Esophagus squamous epithelium (tissue), 5 donors: Measurements from ENCODE around the gene GSG1L. TPM values are rescaled to one million over a fixed set of nuclear protein-coding genes. Genes with fewer than 3 reads are reported as not detected.

Experiments used
- DNase-seq: peaks from one replicate; lab custom pipeline; 2025; lab: John Stamatoyannopoulos, UW
- H3K27ac ChIP-seq, 4 donors: fragments of 200-600 bp; sonication (generic); one replicate each; pipeline ENCODE4 v1.5.1; 2016 to 2019; ENCODE audit warnings: mild to moderate bottlenecking in 1 of 4
- H3K27me3 ChIP-seq, 4 donors: fragments of 200-600 bp; sonication (generic); 1 replicate in 3 of 4; 2 replicates in 1 of 4; pipeline versions ENCODE4 v1.5.1 to v1.6.0; 2017 to 2021; ENCODE audit warnings: antibody characterized with exemption in 1 of 4
- H3K36me3 ChIP-seq, 3 donors: fragments of 200-600 bp; sonication (generic); one replicate each; pipeline ENCODE4 v1.5.1; 2016 to 2019
- H3K4me1 ChIP-seq, 3 donors: fragments of 200-600 bp; sonication (generic); one replicate each; pipeline ENCODE4 v1.5.1; 2017 to 2019
- H3K4me3 ChIP-seq, 4 donors: fragments of 200-600 bp; sonication (generic); 1 replicate in 3 of 4; 2 replicates in 1 of 4; pipeline ENCODE4 v1.5.1; 2016 to 2019; ENCODE audit warnings: mild to moderate bottlenecking in 2 of 4, moderate library complexity in 1 of 4
- H3K9me3 ChIP-seq, 3 donors: fragments of 200-600 bp; sonication (generic); one replicate each; pipeline ENCODE4 v1.5.1; 2016 to 2019
- POLR2A ChIP-seq, 4 donors: fragments of 450-650 bp; IDR thresholded peaks; one replicate each; pipeline ENCODE4 v1.6.1; 2017; ENCODE audit warnings: antibody characterized with exemption in 4 of 4, mild to moderate bottlenecking in 4 of 4, moderate library complexity in 3 of 4
- WGBS, 2 donors: methylation state at CpG; one replicate each; pipeline ENCODE4 v1.1.5; 2018; 5-methylcytosine and 5-hydroxymethylcytosine counted together
- intact Hi-C: fragments of 100-400 bp; cut with DNase I; formaldehyde crosslinking; loops from one replicate; pipeline ENCODE4 v1.15.0; 2022
- total RNA-seq, 4 donors: library from RNA; depleted of rRNA; stranded (reverse); fragments of >200 nt; gene quantifications; one replicate each; pipeline ENCODE4 v1.1.0, GENCODE V29; 2016
- TF ChIP-seq, protein P1 (sequence below), 6 experiments: fragments of 450-650 bp in 4 of 6; fragments of 200-600 bp in 2 of 6; sonication (generic) in 2 of 6; IDR thresholded peaks; one replicate each; pipeline ENCODE4 v1.5.1; 2016 to 2019; ENCODE audit warnings: antibody characterized with exemption in 6 of 6, mild to moderate bottlenecking in 4 of 6, moderate library complexity in 4 of 6
- donor health status: DM: yes; HTN: yes; CAD: no.

GSG1L gene
- total RNA-seq, 4 donors from 2014 or later, result under 0.01 to 0.21 TPM; not detected in 2

- WGBS, 2 donors, result 60 to 66% methylated on average over 10 to 11 of the region's 12 CpGs
- Histone ChIP-seq H3K9me3 (no peaks in the 10 kb centered on the region), H3K4me1 (peaks cover 6 to 49% (median 16%) of the 10 kb centered on the region in 3 donors), H3K36me3 (no peaks in the 10 kb centered on the region), H3K27me3 (no peaks in the 10 kb centered on the region), H3K27ac (no peak overlapping the region), H3K4me3 (no peak overlapping the region)
- DNase-seq, result no peak
- intact Hi-C loops, result no loop called here
- TF ChIP-seq, protein P1, sequence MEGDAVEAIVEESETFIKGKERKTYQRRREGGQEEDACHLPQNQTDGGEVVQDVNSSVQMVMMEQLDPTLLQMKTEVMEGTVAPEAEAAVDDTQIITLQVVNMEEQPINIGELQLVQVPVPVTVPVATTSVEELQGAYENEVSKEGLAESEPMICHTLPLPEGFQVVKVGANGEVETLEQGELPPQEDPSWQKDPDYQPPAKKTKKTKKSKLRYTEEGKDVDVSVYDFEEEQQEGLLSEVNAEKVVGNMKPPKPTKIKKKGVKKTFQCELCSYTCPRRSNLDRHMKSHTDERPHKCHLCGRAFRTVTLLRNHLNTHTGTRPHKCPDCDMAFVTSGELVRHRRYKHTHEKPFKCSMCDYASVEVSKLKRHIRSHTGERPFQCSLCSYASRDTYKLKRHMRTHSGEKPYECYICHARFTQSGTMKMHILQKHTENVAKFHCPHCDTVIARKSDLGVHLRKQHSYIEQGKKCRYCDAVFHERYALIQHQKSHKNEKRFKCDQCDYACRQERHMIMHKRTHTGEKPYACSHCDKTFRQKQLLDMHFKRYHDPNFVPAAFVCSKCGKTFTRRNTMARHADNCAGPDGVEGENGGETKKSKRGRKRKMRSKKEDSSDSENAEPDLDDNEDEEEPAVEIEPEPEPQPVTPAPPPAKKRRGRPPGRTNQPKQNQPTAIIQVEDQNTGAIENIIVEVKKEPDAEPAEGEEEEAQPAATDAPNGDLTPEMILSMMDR (IDR thresholded peaks at IDR 0.05), result no peak
Measured at GRCh38 chr16:28085389-28086171, 22.1 kb upstream of the GSG1L start.

DNA sequence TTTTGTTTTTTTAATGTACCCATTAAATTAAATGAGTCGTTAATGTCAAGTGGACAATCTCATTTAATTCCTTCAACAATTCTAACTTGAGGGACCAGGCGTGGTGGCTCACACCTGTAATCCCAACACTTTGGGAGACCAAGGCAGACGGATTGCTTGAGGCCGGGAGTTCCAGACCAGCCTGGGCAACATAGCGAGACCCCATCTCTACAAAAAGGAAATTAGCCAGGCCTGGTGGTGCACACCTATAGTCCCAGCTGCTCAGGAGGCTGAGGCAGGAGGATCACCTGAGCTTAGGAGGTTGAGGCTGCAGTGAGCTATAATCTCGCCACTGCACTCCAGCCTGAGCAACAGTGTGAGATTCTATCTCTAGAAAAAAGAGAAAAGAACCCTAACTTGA lies 20.7 kb upstream of the GSG1L start:
- H3K4me3 ChIP-seq, result no peak overlapping the region
- H3K9me3 ChIP-seq, result no peaks in the 10 kb centered on the region
- peaks cover 6 to 52% (median 16%) of the 10 kb centered on the region in 3 donors for H3K4me1 ChIP-seq
- DNase-seq, result no peak
- H3K36me3 ChIP-seq, result no peaks in the 10 kb centered on the region
- TF ChIP-seq, protein P1 (IDR thresholded peaks at IDR 0.05), result no peak
- no peak for TF ChIP-seq POLR2A (IDR thresholded peaks at IDR 0.05)
- 85 to 87% methylated on average over 5 to 6 of the region's 6 CpGs for WGBS, 2 donors
- no peaks in the 10 kb centered on the region for H3K27me3 ChIP-seq
- peak overlapping the region in 2 of 4 donors; percentile 87 to 95 for H3K27ac ChIP-seq
- intact Hi-C loops, result no loop called here

- H3K27ac ChIP-seq, result peak overlapping the region; percentile 86 to 95 (median 86)
- 25 to 80% methylated on average over 1 to 8 of the region's 13 CpGs for WGBS, 2 donors
- H3K9me3 ChIP-seq, result no peaks in the 10 kb centered on the region
- TF ChIP-seq, protein P1 (IDR thresholded peaks at IDR 0.05), result no peak
- TF ChIP-seq POLR2A (IDR thresholded peaks at IDR 0.05), result no peak
- H3K27me3 ChIP-seq, result no peaks in the 10 kb centered on the region
- H3K4me3 ChIP-seq, result no peak overlapping the region
- no peak for DNase-seq
- H3K36me3 ChIP-seq, result no peaks in the 10 kb centered on the region
- intact Hi-C loops, result no loop called here
- H3K4me1 ChIP-seq, result peaks cover 6 to 52% (median 16%) of the 10 kb centered on the region in 3 donors
Measured at GRCh38 chr16:28082624-28083023, 19.1 kb upstream of the GSG1L start.

- H3K4me3 ChIP-seq, result no peak overlapping the region
- no peaks in the 10 kb centered on the region for H3K9me3 ChIP-seq
- no peaks in the 10 kb centered on the region for H3K27me3 ChIP-seq
- DNase-seq, result no peak
- peaks cover 6 to 52% (median 16%) of the 10 kb centered on the region in 3 donors for H3K4me1 ChIP-seq
- intact Hi-C loops, result no loop called here
- no peaks in the 10 kb centered on the region for H3K36me3 ChIP-seq
- WGBS, 2 donors, result 78 to 85% methylated on average over 7 to 8 of the region's 9 CpGs
- H3K27ac ChIP-seq, result peak overlapping the region; percentile 86 to 95 (median 86)
- TF ChIP-seq, protein P1 (IDR thresholded peaks at IDR 0.05), result no peak
- TF ChIP-seq POLR2A (IDR thresholded peaks at IDR 0.05), result no peak
Measured at GRCh38 chr16:28081391-28081968, 18.0 kb upstream of the GSG1L start.

GRCh38 chr16:28078261-28078660 lies 14.7 kb upstream of the GSG1L start:
- intact Hi-C loops, result no loop called here
- Histone ChIP-seq H3K36me3 (no peaks in the 10 kb centered on the region), H3K27me3 (no peaks in the 10 kb centered on the region), H3K4me1 (peaks cover 6 to 33% (median 15%) of the 10 kb centered on the region in 3 donors), H3K4me3 (no peak overlapping the region), H3K9me3 (no peaks in the 10 kb centered on the region), H3K27ac (no peak overlapping the region)
- DNase-seq, result no peak
- 78 to 97% methylated on average over 5 to 6 of the region's 6 CpGs for WGBS, 2 donors
- TF ChIP-seq, protein P1 (IDR thresholded peaks at IDR 0.05), result no peak
- no peak for TF ChIP-seq POLR2A (IDR thresholded peaks at IDR 0.05)
